GM18873 (cell line): ENCODE results near the gene RNF32.
A peak's percentile ranks its signal among the peaks of the same experiment; 100 is the strongest.
"Not testable (repeated sequence)": the region's sequence is repeated elsewhere in the genome, so short reads cannot be mapped to it uniquely, and the experiment has no call there.

Experiments
- ATAC-seq: cut with Tn5 transposase; IDR thresholded peaks from one replicate; pipeline ENCODE4 v1.9.1; 2021; ENCODE audit warnings: mild to moderate bottlenecking, moderate library complexity, moderate number of reproducible peaks; ENCODE audit not compliant: unreplicated experiment, low FRiP score

RNF32 gene

GRCh38 chr7:156639426-156640256 is 933 bp upstream of the RNF32 start:
- ATAC-seq: no peak

GRCh38 chr7:156640949-156641485 is 443 bp downstream of the RNF32 start:
- peak; percentile 54 for ATAC-seq

GRCh38 chr7:156642306-156643045 is 1.9 kb downstream of the RNF32 start:
- ATAC-seq: no peak

GRCh38 chr7:156647330-156647729 is 6.8 kb downstream of the RNF32 start:
- ATAC-seq: not testable (repeated sequence)

- ATAC-seq: no peak
Measured at GRCh38 chr7:156650042-156650441, 9.5 kb downstream of the RNF32 start.

GRCh38 chr7:156651474-156651873 is 10.9 kb downstream of the RNF32 start:
- no peak for ATAC-seq

GRCh38 chr7:156652886-156653568 is 12.5 kb downstream of the RNF32 start:
- ATAC-seq: no peak

- no peak for ATAC-seq
Measured at GRCh38 chr7:156654511-156655234, 14.1 kb downstream of the RNF32 start.

GRCh38 chr7:156655251-156655650 is 14.7 kb downstream of the RNF32 start:
- no peak for ATAC-seq

GRCh38 chr7:156655983-156656382 is 15.4 kb downstream of the RNF32 start:
- ATAC-seq: no peak

- ATAC-seq: no peak
Measured at GRCh38 chr7:156656598-156656997, 16.0 kb downstream of the RNF32 start.

GRCh38 chr7:156657681-156658080 is 17.1 kb downstream of the RNF32 start:
- ATAC-seq: no peak

GRCh38 chr7:156659203-156659602 is 18.6 kb downstream of the RNF32 start:
- ATAC-seq: no peak

GRCh38 chr7:156659961-156660360 is 19.4 kb downstream of the RNF32 start:
- ATAC-seq: no peak

- no peak for ATAC-seq
Measured at GRCh38 chr7:156661637-156662036, 21.1 kb downstream of the RNF32 start.

GRCh38 chr7:156662277-156662676 is 21.7 kb downstream of the RNF32 start:
- ATAC-seq: no peak

GRCh38 chr7:156665101-156665500 is 24.5 kb downstream of the RNF32 start:
- ATAC-seq: no peak

- no peak for ATAC-seq
Measured at GRCh38 chr7:156666368-156667109, 26.0 kb downstream of the RNF32 start.

- ATAC-seq: no peak
Measured at GRCh38 chr7:156667110-156667426, 26.5 kb downstream of the RNF32 start.
